HG02884 (cell line): ENCODE results near the gene MRPL54.

Experiments used
- ATAC-seq: cut with Tn5 transposase; IDR thresholded peaks from one replicate; pipeline ENCODE4 v1.9.1; 2021; ENCODE audit warnings: mild to moderate bottlenecking, moderate library complexity; ENCODE audit not compliant: unreplicated experiment

Gene MRPL54

DNA sequence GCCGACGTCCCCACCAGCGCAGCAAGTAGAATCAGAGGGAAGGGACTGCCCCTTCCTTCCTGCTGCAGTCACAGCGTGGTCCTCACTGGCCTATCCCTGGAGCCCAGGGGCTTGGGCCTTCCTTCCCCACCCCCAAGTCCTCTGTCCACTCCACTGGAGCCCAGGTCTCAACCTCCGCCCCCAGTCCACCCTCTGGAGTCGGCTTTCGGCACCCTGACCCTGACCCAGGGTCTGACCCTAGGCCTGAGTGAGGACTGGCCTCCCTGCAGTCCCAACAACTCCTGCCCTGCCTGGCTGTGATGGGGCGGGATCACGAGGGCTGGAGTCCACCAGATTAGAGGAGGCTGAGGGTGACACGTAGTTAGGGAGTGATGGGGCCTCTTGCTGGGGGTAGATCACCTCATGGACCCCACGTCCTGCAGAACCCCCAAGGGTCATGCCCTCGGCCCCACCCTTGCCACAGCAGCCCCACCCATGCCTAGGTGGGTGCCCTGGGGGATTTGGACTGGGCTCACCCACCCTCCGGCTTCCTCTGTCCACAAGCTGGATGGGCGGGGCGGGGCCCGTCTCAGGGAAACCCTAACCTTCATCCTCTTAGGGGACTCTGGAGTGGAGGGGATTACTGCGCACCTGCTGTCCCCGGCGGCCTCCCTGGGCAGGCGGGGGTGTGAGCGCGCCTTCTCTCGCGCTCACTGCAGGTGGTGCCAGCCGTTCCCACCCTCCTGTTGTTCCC is 5.7 kb downstream of the MRPL54 start:
- ATAC-seq: no peak

DNA sequence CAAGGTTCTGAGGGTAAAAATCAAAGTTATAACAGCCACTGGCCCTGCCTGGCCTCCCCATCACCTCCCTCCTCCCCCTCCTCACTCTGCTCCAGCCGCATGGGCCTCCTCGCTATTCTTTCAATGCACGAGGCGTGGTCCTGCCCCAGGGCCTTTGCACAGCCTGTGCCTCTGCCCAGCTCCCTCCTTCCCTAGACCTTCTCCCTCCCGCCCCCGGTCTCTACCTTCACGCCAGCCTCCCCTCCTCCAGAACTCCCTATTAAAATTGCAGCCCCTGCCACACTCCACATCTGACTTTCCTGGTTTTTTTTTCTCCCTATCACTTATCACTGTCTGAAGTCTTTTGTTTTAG is 6.2 kb downstream of the MRPL54 start:
- ATAC-seq: no peak

DNA sequence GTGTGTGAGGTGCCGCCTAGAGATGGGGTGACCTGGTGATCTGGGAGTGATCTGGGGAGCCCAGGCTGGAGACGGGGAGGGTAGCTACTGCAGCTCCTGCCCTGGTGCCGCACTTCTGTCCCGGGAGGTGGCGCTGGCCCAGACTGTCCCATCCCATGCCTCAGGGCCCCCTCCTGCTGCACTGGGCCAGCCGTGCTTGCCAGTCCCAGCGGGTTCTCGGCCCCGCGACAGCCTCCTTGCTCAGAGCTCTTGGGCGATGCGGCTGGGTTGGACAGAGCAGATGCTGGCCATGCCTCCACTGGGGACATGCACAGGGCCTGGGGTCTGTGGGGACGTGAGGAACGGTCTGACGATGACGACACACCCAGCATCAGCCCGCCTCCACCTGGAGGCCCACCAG is 7.0 kb downstream of the MRPL54 start:
- no peak for ATAC-seq

DNA sequence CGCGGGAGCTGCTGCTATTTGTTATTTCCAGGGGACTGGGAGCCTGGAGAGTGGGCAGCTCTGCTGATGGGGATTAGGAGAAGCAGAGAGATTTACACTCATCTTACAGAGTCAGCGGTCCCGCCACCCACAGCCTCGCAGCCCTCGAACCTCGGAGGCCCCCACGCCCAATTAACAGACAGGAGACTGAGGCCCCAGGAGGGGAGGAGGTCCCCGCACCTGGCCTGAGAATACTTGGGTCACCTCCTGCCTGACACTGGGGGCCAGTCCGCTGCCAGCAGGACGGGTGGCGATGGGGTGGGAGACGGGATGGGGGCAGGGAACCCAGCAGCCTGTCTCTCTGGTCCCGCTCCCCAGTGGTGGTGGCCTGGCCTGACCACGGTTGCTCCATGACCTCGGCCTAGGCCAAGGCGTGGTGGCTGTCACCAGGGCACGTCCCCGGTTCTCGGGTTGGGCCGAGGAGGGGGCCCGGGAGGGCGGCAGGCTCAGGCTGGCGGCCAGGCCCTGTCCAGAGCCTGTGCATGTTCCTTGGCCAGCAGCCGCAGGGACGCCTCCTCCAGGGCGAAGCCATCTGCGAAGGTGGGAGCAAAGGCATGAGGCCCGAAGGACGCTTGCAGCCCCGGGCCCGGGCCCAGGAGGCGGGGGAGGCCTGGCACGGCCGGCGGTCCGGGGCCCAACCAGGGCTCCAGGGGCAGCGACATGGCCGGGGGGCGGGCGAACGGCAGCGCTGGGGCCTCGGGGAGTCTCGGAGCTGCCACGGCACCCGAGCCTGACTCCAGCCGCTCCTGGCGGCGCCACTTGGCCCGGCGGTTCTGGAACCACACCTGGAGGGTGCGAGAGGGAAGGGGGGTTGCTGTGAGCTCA is 7.9 kb downstream of the MRPL54 start:
- ATAC-seq: no peak

DNA sequence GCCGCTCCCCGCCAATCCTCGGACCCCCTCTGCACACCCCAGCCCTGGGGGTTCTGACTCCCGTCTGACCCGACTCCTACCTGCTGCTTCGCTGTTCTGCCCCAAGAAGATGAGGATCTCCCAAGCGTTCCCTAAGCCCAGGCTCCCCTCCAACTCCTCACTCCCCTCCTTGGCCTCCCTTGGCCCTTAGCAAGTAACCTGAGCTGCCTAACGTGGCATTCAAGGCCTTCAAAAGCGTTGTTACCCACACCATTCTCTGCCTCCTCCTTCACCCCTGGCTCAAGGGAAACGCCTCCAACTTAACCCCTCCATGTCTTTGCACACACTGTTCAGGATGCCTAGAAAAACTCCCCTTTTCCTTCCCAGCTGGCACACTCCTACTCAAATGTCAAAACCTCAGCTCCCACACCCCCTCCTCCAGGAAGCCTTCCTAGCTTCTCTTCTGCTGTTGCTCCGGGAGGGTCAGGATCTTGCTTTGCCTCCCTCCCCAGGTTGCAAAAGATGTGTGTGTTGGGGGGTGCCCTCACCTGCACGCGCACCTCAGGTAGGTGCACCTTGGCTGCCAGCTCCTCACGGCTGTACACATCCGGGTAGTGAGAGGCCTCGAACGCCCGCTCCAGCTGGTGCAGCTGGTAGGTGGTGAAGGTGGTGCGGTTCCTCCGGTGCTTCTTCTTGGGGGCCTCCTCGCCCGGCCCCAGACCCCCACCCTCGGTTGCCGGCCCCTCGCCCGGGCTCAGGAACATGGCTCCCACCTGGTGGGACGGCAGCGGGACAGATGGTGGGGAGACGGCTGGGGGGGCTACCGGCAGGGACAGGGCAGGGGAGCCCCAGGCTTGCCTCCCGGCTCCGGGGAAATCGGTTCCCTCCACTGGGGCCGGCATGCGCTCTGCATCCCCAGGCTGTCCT is 8.8 kb downstream of the MRPL54 start:
- ATAC-seq: no peak

DNA sequence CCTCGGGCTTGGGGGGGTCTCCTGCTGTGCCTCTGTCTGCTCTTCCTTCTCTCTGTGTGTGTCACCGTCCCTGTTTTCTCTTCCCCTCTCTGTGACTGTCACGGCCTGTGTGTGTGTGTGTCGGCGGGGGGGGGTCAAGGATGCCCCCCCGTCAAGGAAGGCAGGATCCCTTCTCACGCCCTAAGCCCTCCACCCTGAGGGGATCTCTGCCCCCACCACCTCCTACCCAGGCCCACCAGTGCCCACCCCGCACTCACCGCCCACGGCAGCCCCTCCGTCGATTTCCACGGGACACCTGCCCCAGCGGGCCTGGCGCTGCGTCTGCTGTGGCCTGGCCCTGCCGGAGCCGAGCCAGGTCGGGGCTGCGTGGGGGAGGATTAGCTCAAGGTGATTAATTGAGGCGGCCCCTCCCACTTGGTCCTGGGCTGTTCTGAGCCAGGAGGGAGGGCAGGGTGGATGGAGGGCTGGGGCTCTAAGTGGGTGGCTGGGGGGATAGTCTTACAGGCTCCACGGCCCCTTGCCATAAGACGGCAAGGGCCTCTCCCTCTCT is 9.5 kb downstream of the MRPL54 start, which contains the start of gene RAX2:
Gene RAX2, minus strand, starts transcription at position 323 of the 550 bp plus-strand sequence. CDS start 486 bp downstream, outside the sequence.
- ATAC-seq: no peak

DNA sequence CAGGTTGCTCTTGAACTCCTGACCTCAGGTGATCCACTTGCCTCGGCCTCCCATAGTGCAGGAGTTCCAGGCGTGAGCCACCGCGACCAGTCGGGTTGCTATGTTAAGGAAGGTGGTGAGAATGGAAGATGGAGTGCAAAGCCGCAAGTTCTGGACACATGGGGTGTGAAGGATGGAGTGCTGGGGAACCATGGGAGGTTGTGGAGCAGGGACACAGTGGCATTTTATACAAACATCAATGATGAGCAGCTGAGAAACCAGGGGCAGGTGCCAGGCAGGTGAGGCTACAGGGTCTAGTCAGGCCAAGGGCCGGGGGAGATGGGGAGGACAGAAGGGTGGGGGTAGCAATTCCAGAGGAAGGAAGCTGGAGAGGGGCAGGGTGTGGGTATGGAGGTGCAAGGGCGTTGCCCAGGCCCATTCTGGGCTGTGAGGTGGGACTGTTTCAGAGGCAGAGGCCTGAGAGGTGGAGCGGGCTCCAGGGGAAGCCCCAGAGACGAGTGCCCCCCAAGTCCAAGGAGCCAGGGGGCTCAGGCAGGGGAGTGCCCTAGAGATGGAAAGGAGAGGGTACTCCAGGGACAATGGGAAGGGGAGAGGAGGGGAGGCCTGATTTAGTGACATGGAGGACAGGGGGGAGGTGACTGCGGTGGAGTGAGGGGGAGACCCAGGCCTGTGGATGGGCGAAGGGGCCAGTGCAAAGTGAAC is 11.5 kb downstream of the MRPL54 start:
- no peak for ATAC-seq

DNA sequence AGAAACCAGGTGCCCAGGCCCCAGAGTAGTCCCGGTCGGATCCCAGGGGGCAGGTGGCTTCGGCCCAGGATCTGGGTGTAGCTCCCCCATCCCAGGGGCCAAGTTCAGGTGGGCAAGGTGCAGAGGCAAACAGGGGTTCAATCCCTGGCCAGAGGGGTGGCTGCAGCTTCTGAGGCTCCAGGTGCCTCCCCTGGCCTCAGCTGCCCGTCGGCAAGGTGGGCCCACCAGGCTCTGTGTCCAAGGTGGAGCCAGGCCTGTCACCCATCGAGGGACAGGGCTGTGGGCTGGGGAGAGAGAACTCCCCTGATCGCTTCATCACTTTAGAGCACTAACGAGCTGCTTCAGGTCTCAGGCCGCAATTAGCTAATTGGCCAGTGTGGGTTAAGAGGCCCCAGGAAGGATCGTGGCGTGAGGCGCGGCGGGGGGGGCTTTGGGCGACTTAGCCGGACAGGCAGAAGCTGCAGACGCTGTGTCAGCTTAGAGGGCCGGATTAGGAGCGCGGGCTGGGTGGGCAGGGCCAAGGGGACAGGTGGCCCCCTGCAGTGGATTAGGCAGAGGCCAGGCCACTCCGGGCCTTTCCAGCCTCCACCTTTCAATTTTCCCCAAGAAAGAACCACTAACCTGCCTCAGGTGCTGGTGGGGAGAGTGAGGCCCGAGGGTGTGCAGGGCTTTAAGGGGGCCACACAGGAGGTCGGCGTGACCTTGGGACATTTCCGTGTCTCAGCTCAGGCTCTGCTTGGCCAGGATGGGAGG is 12.3 kb downstream of the MRPL54 start:
- ATAC-seq: no peak

DNA sequence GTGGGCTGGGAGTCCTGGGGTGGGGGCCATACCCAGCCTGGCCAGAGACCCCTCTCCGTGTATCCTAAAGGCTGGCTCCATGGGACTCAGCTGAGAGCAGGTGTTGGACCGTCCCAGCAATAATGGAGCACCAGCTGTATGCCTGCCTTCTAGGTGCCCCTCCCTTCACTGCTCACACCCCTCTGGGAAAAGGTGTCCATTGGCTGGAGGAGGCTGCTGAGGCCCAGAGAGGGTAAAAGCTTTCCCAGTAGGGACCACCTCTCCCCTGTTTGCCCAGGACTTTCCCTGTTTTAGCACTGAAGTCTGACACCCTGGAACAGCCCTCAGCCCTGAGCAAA is 12.9 kb downstream of the MRPL54 start:
- ATAC-seq: no peak

DNA sequence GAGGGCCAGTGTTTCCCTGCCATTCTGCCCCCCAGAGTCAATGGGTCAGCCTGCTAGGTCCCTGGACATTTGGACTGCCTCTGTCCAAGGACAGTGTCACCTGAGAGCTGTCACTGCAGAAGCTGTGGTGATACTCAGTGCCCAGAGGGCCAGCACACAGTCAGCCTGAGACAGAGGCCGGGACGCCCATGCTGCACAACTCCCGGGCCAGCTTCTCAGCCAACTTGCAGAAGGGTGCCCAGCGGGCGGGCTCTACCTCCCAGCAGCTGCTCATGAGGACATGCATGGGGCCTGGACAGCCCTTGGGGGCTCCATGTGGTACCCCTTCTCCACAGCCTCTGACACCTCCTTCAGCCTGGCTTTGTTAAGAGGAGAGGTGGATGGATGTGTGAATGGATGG is 13.3 kb downstream of the MRPL54 start:
- no peak for ATAC-seq

DNA sequence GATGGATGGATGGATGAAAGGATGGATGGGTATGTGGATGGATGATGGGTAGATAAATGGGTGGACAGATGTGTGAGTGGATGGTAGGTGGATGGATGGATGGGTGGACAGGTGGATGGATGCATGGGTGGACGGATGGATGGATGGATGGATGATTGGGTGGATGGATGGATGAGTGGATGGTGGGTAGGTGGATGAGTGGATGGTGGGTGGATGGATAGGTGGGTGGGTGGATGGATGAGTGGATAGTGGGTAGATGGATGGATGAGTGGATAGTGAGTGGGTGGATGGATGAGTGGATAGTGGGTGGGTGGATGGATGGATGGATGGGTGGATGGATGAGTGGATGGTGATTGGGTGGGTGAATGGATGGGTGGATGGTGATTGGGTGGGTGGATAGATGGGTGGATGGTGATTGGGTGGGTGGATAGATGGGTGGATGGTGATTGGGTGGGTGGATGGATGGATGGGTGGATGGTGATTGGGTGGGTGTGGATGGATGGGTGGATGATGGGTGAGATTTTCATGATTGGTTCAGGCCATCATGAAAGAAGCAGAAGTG is 14.1 kb downstream of the MRPL54 start:
- no peak for ATAC-seq

DNA sequence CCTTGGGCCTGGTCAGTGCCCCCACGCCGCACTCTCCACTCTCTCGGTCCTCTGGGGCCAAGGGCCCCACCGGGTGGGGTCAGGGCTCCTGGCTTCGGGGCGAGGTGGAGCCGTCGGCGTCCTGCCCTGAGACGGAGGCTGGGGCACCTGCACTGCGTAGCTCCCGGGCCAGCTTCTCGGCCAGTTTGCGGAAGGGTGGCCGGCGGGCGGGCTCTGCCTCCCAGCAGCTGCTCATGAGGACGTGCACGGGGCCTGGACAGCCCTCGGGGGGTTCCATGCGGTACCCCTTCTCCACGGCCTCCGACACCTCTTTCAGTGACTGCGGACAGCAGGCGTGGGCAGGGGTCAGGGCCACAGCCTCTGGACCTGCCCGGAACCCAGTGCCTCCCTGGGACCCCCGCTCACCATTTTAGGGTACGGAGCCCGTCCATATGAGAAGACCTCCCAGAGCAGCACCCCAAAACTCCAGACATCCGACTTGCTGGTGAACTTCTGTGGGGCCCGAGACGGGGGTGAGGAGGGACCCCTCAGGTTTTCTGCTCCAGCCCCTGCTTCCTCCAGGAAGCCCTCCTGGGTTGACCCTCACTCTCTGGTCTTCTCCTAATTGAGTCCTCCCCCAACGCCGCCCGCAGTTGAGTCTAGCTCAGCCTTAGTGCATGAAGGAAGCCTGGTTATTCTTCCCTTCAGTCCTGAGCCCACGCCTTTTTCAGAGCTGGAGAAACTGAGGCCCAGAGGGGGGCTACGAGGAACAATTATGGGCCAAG is 15.8 kb downstream of the MRPL54 start:
- no peak for ATAC-seq

DNA sequence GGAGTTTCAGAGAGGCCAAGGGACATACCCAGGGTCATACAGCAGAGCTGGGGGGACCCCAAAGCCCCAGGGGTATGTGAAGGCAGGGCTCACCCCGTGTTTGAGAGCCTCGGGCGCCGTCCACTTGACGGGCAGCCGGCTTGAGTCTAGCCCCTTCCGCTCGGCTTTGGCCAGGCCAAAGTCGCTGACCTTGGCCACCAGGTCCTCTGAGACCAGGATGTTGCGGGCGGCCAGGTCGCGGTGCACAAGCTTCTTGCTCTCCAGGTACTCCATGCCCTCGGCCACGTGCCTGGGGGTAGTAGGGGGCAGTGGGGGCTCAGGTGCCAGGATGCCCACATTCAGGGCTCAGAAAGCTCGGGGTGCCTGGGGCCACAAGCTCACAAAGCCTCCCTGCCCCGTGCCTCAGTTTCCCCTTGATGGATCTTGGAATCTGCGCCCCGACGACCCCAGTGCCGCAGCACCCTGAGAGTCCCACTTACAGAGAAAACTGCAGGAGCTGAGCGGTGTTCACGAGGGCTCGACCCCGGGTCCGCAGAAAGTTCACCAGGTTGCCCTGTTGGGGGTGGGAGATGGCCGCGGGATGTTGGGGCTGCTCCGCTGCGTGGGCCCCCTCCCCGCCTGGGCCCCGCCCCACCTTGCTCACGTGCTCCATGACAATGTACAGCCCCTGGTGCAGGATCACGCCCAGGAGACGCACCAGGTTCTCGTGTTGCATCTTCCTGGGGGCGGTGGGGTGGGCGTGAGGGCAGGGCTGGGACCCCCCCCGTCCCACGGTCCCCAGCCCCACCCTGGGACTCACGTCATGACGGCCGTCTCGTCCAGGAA is 16.6 kb downstream of the MRPL54 start:
- no peak for ATAC-seq

DNA sequence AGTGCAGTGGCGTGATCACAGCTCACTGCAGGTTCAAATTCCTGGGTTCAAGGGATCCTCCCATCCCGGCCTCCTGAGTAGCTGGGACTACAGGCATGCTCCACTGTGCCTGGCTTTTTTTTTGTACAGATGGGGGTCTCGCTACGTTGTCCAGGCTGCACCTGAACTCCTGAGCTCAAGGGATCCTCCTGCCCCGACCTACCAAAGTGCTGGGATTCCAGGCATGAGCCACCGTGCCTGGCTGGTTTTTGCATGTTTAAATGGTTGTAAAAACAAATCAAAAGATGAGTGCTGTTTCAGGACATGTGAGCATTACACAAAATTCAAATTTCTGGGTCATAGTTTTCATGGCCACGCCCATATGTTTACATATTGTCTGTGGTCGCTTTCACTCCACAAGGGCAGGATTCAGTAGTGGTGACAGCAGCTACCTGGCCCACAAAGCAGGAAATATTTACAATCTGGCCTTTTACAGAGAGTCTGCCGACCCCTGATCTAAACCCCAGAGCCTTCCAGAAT is 18.4 kb downstream of the MRPL54 start:
- ATAC-seq: no peak

DNA sequence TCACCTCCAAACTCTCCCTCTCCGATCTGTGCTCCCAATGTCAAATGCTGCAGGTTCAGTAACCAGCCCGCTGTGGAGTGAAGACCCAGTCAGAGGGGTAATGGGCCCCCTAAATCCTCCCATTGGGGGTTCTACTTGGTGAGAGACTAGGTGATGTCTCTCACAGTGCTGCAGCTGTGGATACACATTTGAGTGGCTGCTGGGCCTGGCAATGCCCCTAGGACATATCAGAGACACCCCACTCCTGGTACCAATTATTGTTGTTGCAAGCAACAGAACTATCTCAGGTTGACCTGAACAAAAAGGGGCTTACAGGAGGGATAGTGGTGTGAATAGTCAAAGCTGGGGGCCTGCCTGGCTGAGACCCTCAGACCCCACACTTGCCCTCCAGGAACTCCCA is 19.1 kb downstream of the MRPL54 start:
- no peak for ATAC-seq

DNA sequence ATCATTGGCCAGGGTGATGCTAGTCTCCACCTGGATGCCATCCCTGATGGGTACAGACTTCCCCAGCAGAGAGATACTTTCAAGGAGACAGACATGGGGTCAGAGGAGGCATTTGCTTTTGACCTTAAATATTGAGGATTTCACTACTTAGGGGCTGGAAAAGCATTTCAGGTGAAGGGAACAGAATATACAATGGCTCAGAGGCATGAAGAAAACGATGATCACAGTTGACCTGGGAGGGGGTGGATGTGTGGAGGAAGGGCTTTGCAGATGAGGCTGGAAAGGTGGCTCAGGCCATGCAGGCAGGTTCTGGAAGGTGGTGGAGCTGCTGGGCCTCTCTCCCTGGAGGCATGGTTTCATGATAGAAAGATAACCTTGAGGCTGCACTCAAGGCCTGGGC is 19.8 kb downstream of the MRPL54 start:
- no peak for ATAC-seq

DNA sequence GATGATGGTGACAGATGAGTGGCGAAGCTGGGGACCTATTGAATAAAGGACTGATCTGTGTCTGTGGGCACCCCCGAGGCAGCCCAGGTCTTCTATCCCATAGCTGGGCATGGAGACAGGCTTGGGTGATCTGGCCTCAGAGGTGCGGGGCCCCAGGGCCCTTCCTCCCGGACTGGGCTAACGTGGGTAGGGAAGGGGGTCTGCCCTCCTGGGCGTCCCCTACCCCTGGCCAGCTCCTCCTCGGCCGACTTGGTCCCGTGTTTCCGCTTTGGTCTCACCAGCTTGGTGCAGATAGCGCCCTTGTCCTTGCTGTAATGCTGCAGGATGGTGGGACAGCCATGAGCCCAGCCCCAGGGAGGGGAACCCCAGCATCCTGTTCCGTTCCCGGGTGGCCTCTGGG is 20.4 kb downstream of the MRPL54 start:
- no peak for ATAC-seq
